ENCODE results near the gene RABGEF1.
A peak's percentile ranks its signal among the peaks of the same experiment; 100 is the strongest.
"Not testable (repeated sequence)": the region's sequence is repeated elsewhere in the genome, so short reads cannot be mapped to it uniquely, and the experiment has no call there.

RABGEF1 gene

GRCh38 chr7:66847523-66847855 lies 107.0 kb downstream of the RABGEF1 start:
- not testable (repeated sequence) for DNase-seq

- no peak for DNase-seq
These were observed 107.6 kb downstream of the RABGEF1 start for GRCh38 chr7:66847879-66848790.

GRCh38 chr7:66859339-66859738 lies 118.8 kb downstream of the RABGEF1 start:
- no peak for DNase-seq

DNA sequence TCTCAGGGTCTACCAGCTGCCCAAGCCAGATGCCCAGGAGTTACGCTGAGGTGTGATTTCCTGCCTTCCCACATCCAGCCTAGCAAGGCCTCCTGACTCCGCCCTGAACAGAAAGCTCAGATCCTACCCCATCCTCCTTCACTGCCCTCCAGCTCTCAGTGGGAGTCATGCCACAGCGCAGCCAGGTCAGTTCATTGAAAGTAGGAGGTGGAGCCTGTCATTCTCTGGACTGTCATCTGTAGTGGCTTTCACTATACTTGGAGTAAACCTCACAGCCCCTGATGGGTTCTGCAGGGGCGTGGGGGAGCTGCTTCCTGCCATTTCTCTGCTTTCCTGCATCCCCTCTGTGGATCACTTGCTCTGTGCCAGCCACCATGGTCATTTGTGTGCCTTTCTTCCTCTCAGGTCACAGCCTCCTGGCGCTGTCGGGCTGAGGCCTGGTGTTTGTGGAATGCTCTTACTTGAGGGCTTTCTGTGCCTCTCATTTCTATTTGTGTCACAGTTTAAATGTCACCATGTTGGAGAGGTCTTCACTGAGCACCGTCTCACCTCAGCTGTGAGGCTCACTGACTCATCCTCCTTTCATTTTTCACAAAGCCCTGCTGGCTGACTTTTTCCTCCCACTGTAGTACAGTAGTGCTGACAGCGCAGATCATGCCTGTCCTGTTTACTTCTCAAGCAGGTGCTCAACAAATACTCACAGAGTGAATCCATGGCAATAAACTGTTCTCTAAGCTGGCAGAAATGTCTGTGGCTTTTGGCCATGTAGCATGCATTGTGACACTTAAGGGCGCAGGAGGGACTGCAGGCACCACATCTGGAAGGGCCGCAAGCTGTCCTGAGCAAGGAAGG lies 119.5 kb downstream of the RABGEF1 start:
- DNase-seq, result peak in 4 of 56 donors; percentile 0 to 12 (median 1)

GRCh38 chr7:66860767-66861166 lies 120.2 kb downstream of the RABGEF1 start:
- DNase-seq, result no peak

Data from amygdala (tissue), 56 donors.